ENCODE measurements around the gene CNDP2. TPM values are rescaled to one million over a fixed set of nuclear protein-coding genes. Genes with fewer than 3 reads are reported as not detected.

CNDP2 gene
- total RNA-seq, 1 donor from 2014 or later: 56.1 TPM

DNA sequence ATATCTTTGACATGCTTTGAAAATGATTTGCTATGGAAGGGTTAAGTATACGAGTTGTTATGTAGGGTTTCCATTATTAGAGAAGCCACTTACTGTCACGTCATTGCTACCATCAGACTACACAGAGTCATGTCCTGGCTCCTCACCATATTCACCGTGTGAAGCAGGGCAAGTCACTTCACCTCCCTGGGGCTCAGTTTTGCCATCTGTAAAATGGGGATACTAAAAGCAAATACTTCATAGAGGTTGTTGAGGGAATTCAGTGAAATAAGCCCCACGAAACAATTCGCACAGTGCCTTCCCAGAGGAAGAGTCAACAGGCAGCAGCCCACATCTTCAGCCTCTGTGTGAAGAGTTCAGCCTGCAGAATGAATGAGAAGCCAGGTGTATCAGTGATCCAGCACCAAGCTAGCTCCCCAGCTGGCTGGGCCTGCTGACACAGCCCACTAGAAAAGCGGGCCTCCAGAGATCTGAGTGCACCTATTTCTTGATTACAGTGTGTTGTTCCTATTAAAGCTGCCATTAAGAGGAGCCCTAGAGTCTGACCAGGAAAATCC, 42.4 kb upstream of the CNDP2 start:
- no peaks in the 10 kb centered on the region for H3K9me3 Mint-ChIP-seq
- H2AFZ ChIP-seq (replicated peaks): no peak overlapping the region
- no peak overlapping the region for H3K27ac Mint-ChIP-seq
- no peaks in the 10 kb centered on the region for H3K36me3 ChIP-seq
- peak overlapping the region; percentile 15 for H3K4me3 ChIP-seq
- H4K20me1 ChIP-seq (ENCODE audit: low read depth): no peaks in the 10 kb centered on the region
- peaks cover 46% of the 10 kb centered on the region for H3F3A ChIP-seq (ENCODE audit: low read depth)
- H3K27ac ChIP-seq: peak overlapping the region; percentile 92
- no peak overlapping the region for H3K9ac ChIP-seq
- H3K27me3 ChIP-seq: peaks cover 39% of the 10 kb centered on the region
- no peak for TF ChIP-seq EZH2phosphoT487 (IDR thresholded peaks at IDR 0.05)
- TF ChIP-seq, protein P1, sequence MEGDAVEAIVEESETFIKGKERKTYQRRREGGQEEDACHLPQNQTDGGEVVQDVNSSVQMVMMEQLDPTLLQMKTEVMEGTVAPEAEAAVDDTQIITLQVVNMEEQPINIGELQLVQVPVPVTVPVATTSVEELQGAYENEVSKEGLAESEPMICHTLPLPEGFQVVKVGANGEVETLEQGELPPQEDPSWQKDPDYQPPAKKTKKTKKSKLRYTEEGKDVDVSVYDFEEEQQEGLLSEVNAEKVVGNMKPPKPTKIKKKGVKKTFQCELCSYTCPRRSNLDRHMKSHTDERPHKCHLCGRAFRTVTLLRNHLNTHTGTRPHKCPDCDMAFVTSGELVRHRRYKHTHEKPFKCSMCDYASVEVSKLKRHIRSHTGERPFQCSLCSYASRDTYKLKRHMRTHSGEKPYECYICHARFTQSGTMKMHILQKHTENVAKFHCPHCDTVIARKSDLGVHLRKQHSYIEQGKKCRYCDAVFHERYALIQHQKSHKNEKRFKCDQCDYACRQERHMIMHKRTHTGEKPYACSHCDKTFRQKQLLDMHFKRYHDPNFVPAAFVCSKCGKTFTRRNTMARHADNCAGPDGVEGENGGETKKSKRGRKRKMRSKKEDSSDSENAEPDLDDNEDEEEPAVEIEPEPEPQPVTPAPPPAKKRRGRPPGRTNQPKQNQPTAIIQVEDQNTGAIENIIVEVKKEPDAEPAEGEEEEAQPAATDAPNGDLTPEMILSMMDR (IDR thresholded peaks at IDR 0.05): no peak
- no peak for TF ChIP-seq EZH2 (IDR thresholded peaks at IDR 0.05)
- H3K79me2 ChIP-seq (ENCODE audit: low read depth): peaks cover 3% of the 10 kb centered on the region
- no peak overlapping the region for H3K4me3 Mint-ChIP-seq
- H3K4me1 Mint-ChIP-seq: peaks cover 33% of the 10 kb centered on the region
- peak overlapping the region; percentile 56 for H3K4me2 ChIP-seq
- peaks cover 72% of the 10 kb centered on the region for H3K4me1 ChIP-seq
- H3K27me3 Mint-ChIP-seq (ENCODE audit: insufficient read depth, low read depth): peaks cover 35% of the 10 kb centered on the region
- H3K36me3 Mint-ChIP-seq: no peaks in the 10 kb centered on the region
- DNase-seq (ENCODE audit: low spot score): peak; percentile 43
- H3K9me3 ChIP-seq (ENCODE audit: low read depth): no peaks in the 10 kb centered on the region

DNA sequence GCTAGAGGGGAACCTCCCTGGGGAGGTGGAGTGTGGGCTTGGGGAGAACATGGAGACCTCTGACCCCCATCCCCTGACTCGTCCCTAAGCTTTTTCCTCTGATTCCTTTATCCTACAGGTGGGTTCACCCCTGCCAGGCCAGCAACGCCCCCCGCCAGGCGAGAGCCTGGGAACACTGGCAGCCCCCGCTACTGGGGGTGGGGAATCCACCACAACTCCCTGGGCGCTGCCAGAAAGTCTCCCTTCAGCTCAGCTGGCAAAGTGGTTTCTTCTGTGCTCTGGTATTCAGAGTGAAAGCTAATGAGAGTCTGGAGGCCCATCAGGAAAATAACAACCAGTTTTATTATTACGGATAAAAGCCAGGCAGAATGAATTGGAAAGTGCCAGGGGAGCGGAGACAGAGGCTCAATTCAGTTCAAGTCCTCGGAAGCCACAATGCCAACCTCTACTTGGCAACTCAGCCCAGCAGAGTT, 41.8 kb upstream of the CNDP2 start:
- Mint-ChIP-seq H3K9me3 (no peaks in the 10 kb centered on the region), H3K4me1 (peaks cover 33% of the 10 kb centered on the region)
- no peak overlapping the region for H3K4me3 ChIP-seq

DNA sequence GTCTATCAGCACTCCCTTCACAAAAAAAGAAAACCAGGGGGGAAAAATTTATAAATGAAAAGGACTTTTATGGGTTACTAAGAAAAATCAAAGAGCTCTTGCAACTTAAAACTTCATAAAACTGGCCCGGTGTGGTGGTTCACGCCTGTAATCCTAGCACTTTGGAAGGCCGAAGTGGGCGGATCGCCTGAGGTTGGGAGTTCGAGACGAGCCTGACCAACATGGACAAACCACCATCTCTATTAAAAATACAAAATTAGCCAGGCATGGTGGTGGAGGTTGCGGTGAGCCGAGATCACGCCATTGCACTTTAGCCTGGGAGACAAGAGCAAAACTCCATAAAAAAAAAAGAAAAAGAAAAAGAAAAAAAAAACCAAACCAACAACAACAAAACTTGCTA, 40.8 kb upstream of the CNDP2 start:
- peaks cover 33% of the 10 kb centered on the region for H3K4me1 Mint-ChIP-seq
- Histone ChIP-seq H3F3A (ENCODE audit: low read depth) (peaks cover 57% of the 10 kb centered on the region), H2AFZ (replicated peaks) (no peak overlapping the region), H4K20me1 (ENCODE audit: low read depth) (no peaks in the 10 kb centered on the region), H3K9me3 (ENCODE audit: low read depth) (no peaks in the 10 kb centered on the region), H3K27me3 (peaks cover 50% of the 10 kb centered on the region), H3K27ac (no peak overlapping the region), H3K36me3 (no peaks in the 10 kb centered on the region), H3K4me2 (peak overlapping the region; percentile 99), H3K4me1 (peaks cover 73% of the 10 kb centered on the region), H3K9ac (no peak overlapping the region), H3K79me2 (ENCODE audit: low read depth) (peaks cover 3% of the 10 kb centered on the region), H3K4me3 (peak overlapping the region; percentile 91)
- H3K9me3 Mint-ChIP-seq: no peaks in the 10 kb centered on the region
- TF ChIP-seq, protein P1 (IDR thresholded peaks at IDR 0.05): no peak
- TF ChIP-seq EZH2phosphoT487 (IDR thresholded peaks at IDR 0.05) (no peak), EZH2 (IDR thresholded peaks at IDR 0.05) (no peak)
- DNase-seq (ENCODE audit: low spot score): no peak
- no peak overlapping the region for H3K4me3 Mint-ChIP-seq
- H3K27ac Mint-ChIP-seq: no peak overlapping the region
- no peaks in the 10 kb centered on the region for H3K36me3 Mint-ChIP-seq
- H3K27me3 Mint-ChIP-seq (ENCODE audit: insufficient read depth, low read depth): peaks cover 42% of the 10 kb centered on the region

More for the DNA sequence above, 41.8 kb upstream of the CNDP2 start:
- peaks cover 72% of the 10 kb centered on the region for H3K4me1 ChIP-seq
- no peak overlapping the region for H3K9ac ChIP-seq
- peak overlapping the region; percentile 56 for H3K4me2 ChIP-seq
- H3K36me3 ChIP-seq: no peaks in the 10 kb centered on the region
- Mint-ChIP-seq H3K4me3 (no peak overlapping the region), H3K27me3 (ENCODE audit: insufficient read depth, low read depth) (peaks cover 38% of the 10 kb centered on the region), H3K27ac (no peak overlapping the region), H3K36me3 (no peaks in the 10 kb centered on the region)
- peaks cover 48% of the 10 kb centered on the region for H3F3A ChIP-seq (ENCODE audit: low read depth)
- H3K27me3 ChIP-seq: peaks cover 45% of the 10 kb centered on the region
- H4K20me1 ChIP-seq (ENCODE audit: low read depth): no peaks in the 10 kb centered on the region
- peaks cover 3% of the 10 kb centered on the region for H3K79me2 ChIP-seq (ENCODE audit: low read depth)
- H3K27ac ChIP-seq: peak overlapping the region; percentile 92
- peak; percentile 46 for DNase-seq (ENCODE audit: low spot score)
- TF ChIP-seq, protein P1 (IDR thresholded peaks at IDR 0.05): no peak
- no peaks in the 10 kb centered on the region for H3K9me3 ChIP-seq (ENCODE audit: low read depth)
- no peak overlapping the region for H2AFZ ChIP-seq (replicated peaks)

Measured in neural progenitor cell (in vitro differentiated cells).